Pancreas (tissue), 10 donors: ENCODE results near the gene DDX24. TPM values are rescaled to one million over a fixed set of nuclear protein-coding genes. Genes with fewer than 3 reads are reported as not detected.

Experiments
- ATAC-seq, 4 donors: fragments of 200-7000 bp; cut with Tn5 transposase; one replicate each; pipeline versions ENCODE4 v1.8.0 to v1.9.1; 2020; ENCODE audit warnings: mild to moderate bottlenecking in 4 of 4, moderate library complexity in 4 of 4
- DNase-seq, 6 donors: peaks; one replicate each; pipeline ENCODE4 v3.0.0-alpha.2; 2020
- FAIRE-seq: peaks from 2 replicates; lab custom pipeline; 2012; peaks lifted over from hg19 to GRCh38; lab: Jason Lieb, UNC
- H3K27ac ChIP-seq, 4 donors: fragments of 200-600 bp; sonication (generic); 1 replicate in 3 of 4; 2 replicates in 1 of 4; pipeline versions ENCODE4 v1.5.0 to v1.8.0; 2020
- H3K27me3 ChIP-seq, 4 donors: fragments of 200-600 bp; one replicate each; pipeline ENCODE4 v1.8.0; 2021
- H3K36me3 ChIP-seq, 3 donors: fragments of 200-600 bp; sonication (generic) in 1 of 3; one replicate each; pipeline versions ENCODE4 v1.5.0 to v1.8.0; 2020 to 2021
- H3K4me1 ChIP-seq, 3 donors: fragments of 200-600 bp; one replicate each; pipeline ENCODE4 v1.8.0; 2021
- H3K4me3 ChIP-seq, 4 donors: fragments of 200-600 bp; sonication (generic) in 2 of 4; one replicate each; pipeline versions ENCODE4 v1.5.0 to v1.8.0; 2020 to 2021
- H3K9me3 ChIP-seq, 4 donors: fragments of 200-600 bp; one replicate each; pipeline ENCODE4 v1.8.0; 2021
- CTCF ChIP-seq, 4 donors: fragments of 200-600 bp; sonication (generic) in 3 of 4; IDR thresholded peaks; one replicate each; pipeline versions ENCODE4 v1.5.0 to v1.8.0; 2021; ENCODE audit warnings: antibody characterized with exemption in 4 of 4
- WGBS, 2 donors: extraction: QIAGEN DNeasy Blood & Tissue Kit; methylation state at CpG; one replicate each; pipeline ENCODE4 v1.1.7; 2013; 5-methylcytosine and 5-hydroxymethylcytosine counted together
- intact Hi-C, 3 donors: fragments of 100-400 bp; cut with DNase I; formaldehyde crosslinking; loops; one replicate each; pipeline versions ENCODE4 v1.11.1 to v1.14.2; 2022
- polyA plus RNA-seq, 2 donors: library from polyadenylated mRNA; stranded (reverse); fragments of 200-250 nt; gene quantifications; one replicate each; pipeline ENCODE4 v1.2.3, GENCODE V29; 2013
- total RNA-seq, 6 donors: library from RNA; stranded (reverse); fragmentation: NEBNext Ultra II Directional in 4 of 6; extraction: Animal tissue kit (Norgen Biotek cat#: 25700) in 4 of 6; gene quantifications; one replicate each; pipeline versions ENCODE4 v1.2.1 to v1.2.4, GENCODE V29; 2021 to 2023
- donor health status: healthy with polysubstance abuse.
- donor health status: DM: no; HTN: no; CAD: no; lungs with moderate emphysema.
- donor health status: DM: no; HTN: no; CAD: no.
- donor health status: control.
- donor health status: control.
- donor health status: Bipolar disorder and iron deficiency.
- donor health status: DM: yes; HTN: yes; CAD: no.
- donor health status: DM: no; HTN: no; CAD: no.
- donor health status: DM: no; HTN: no; CAD: no.
- donor health status: DM: yes; HTN: yes; CAD: no.

Gene DDX24
- total and polyA plus RNA-seq, 8 donors = 55.9 to 111 (median 68.1) TPM

- ATAC-seq = no peak
- no peak for FAIRE-seq
- no peak for TF ChIP-seq CTCF (IDR thresholded peaks at IDR 0.05)
- Histone ChIP-seq H3K27ac (no peak overlapping the region), H3K4me1 (no peaks in the 10 kb centered on the region), H3K36me3 (peaks cover 0 to 46% (median 30%) of the 10 kb centered on the region in 3 donors), H3K9me3 (no peaks in the 10 kb centered on the region), H3K4me3 (no peak overlapping the region), H3K27me3 (no peaks in the 10 kb centered on the region)
- WGBS, 2 donors = 86 to 93% methylated on average over 8 of the region's 8 CpGs
- DNase-seq = no peak
- intact Hi-C loops = no loop called here
Observed at GRCh38 chr14:94045101-94045500, 35.9 kb downstream of the DDX24 start.

- TF ChIP-seq CTCF (IDR thresholded peaks at IDR 0.05) = no peak
- ATAC-seq (no peak), FAIRE-seq (no peak), DNase-seq (no peak)
- WGBS, 2 donors = 90 to 91% methylated on average over 20 of the region's 20 CpGs
- intact Hi-C loops = no loop called here
- Histone ChIP-seq H3K27me3 (no peaks in the 10 kb centered on the region), H3K27ac (no peak overlapping the region), H3K9me3 (no peaks in the 10 kb centered on the region), H3K4me1 (no peaks in the 10 kb centered on the region), H3K36me3 (peaks cover 0 to 41% (median 25%) of the 10 kb centered on the region in 3 donors), H3K4me3 (no peak overlapping the region)
Observed at GRCh38 chr14:94044476-94045091, 36.4 kb downstream of the DDX24 start.

- WGBS, 2 donors = 90 to 91% methylated on average over 12 to 14 of the region's 14 CpGs
- no peak for TF ChIP-seq CTCF (IDR thresholded peaks at IDR 0.05)
- Histone ChIP-seq H3K9me3 (no peaks in the 10 kb centered on the region), H3K27me3 (no peaks in the 10 kb centered on the region), H3K36me3 (peaks cover 0 to 34% (median 18%) of the 10 kb centered on the region in 3 donors), H3K27ac (no peak overlapping the region), H3K4me1 (no peaks in the 10 kb centered on the region), H3K4me3 (no peak overlapping the region)
- FAIRE-seq (no peak), DNase-seq (no peak), ATAC-seq (peak in 1 of 4 donors; percentile 3)
- intact Hi-C loops = no loop called here
Observed at GRCh38 chr14:94043756-94044475, 37.1 kb downstream of the DDX24 start.

- H3K4me1 ChIP-seq = no peaks in the 10 kb centered on the region
- DNase-seq = peak in 1 of 6 donors; percentile 51
- H3K27ac ChIP-seq = no peak overlapping the region
- no peak for FAIRE-seq
- ATAC-seq = no peak
- H3K36me3 ChIP-seq = peaks cover 0 to 27% (median 11%) of the 10 kb centered on the region in 3 donors
- intact Hi-C loops = no loop called here
- 82 to 83% methylated on average over 13 of the region's 13 CpGs for WGBS, 2 donors
- no peaks in the 10 kb centered on the region for H3K27me3 ChIP-seq
- no peak for TF ChIP-seq CTCF (IDR thresholded peaks at IDR 0.05)
- no peak overlapping the region for H3K4me3 ChIP-seq
- H3K9me3 ChIP-seq = no peaks in the 10 kb centered on the region
Observed at GRCh38 chr14:94043111-94043755, 37.8 kb downstream of the DDX24 start.
